ENCODE measurements around the gene GPR171.
A peak's percentile ranks its signal among the peaks of the same experiment; 100 is the strongest.
"Not testable (repeated sequence)": the region's sequence is repeated elsewhere in the genome, so short reads cannot be mapped to it uniquely, and the experiment has no call there.

The GPR171 gene, protein sequence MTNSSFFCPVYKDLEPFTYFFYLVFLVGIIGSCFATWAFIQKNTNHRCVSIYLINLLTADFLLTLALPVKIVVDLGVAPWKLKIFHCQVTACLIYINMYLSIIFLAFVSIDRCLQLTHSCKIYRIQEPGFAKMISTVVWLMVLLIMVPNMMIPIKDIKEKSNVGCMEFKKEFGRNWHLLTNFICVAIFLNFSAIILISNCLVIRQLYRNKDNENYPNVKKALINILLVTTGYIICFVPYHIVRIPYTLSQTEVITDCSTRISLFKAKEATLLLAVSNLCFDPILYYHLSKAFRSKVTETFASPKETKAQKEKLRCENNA

DNA sequence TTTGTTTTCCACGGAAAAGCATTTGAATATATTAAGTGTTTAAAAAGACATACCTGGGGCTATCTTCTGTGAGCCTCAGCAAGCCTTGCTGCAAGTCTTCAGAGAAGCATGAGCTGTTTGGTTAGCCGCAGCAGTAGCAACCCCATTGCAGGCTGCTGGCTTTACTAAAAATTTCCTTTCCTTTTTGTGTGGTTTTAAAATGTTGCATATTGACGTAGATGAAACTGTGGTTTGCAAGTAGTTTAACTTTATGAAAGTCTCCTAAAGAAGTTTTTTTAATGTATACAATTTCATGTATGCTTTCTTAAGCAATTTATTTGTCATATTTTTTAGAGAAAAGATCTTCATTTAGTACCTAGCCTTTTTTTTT is at the start of gene GPR171:
Gene GPR171, minus strand, starts transcription at position 166 of the 370 bp plus-strand sequence. CDS start 3,830 bp downstream, outside the sequence.
- DNase-seq (ENCODE audit: low read depth) = peak; percentile 56

DNA sequence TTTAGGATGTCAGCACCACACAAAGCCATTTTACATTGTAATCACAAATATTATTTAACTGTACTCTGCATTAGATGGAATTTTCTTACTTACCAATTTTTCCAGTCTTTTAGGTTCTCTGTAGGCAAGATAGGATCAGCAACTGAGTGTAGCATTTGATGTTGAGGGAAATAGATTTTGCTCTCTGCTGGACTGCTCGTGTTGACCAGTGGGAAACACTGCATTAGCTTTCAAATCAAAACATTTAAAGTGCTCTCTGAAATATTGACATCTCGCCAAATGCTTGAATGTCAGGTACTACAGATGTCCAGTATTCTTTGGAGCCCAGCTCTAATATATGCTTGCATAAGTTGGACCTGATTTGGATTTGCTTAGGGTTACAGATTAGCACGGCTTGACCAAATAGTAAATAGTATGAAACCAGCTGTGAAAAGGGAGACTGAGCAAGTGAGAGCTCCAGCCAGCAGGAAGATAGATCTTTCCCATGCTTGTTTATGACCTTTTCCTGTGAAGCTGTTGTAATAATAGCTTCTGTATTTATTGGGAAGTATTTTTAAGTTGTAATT is 45.8 kb upstream of the GPR171 start:
- DNase-seq (ENCODE audit: low read depth) = no peak

DNA sequence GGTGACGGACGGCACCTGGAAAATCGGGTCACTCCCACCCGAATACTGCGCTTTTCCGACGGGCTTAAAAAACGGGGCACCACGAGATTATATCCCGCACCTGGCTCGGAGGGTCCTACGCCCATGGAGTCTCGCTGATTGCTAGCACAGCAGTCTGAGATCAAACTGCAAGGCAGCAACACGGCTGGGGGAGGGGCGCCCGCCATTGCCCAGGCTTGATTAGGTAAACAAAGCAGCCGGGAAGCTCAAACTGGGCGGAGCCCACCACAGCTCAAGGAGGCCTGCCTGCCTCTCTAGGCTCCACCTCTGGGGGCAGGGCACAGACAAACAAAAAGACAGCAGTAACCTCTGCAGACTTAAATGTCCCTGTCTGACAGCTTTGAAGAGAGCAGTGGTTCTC is 39.0 kb upstream of the GPR171 start:
- not testable (repeated sequence) for DNase-seq (ENCODE audit: low read depth)

DNA sequence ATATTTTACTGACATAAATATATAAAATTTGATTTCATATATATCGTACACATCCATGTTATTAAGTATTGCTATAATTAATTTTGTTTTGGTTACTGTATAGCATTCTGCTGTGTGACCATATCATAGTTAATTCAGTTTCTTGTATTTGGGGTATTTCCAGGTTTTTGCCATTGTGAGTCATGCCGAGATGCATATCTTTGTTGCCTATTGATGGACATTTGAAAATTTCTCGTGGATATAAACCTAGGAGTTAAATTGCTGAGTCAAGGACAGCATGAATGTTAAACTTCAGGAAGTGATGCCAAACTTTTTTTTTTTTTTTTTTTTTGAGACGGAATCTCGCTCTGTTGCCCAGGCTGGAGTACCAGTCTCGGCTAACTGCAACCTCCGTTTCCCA is 33.7 kb upstream of the GPR171 start:
- DNase-seq (ENCODE audit: low read depth) = no peak

DNA sequence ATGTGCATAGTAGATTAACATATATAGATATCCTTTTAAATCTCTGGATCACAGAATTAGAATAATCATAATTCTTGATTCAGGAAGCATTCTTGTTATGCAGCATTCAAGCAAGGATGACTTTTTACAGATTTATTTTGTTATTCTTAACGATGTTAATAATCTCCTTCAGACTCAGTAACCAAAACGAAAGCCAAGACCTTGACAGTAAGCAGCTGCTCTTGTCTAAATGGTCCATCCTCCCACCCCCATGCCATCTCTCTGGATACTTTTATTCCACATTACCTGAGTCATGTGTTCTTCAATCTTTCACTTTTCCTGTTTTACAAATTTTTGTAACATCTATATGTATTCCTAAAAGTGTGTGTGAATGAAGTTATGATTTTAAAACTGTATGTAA is 33.3 kb upstream of the GPR171 start:
- no peak for DNase-seq (ENCODE audit: low read depth)

DNA sequence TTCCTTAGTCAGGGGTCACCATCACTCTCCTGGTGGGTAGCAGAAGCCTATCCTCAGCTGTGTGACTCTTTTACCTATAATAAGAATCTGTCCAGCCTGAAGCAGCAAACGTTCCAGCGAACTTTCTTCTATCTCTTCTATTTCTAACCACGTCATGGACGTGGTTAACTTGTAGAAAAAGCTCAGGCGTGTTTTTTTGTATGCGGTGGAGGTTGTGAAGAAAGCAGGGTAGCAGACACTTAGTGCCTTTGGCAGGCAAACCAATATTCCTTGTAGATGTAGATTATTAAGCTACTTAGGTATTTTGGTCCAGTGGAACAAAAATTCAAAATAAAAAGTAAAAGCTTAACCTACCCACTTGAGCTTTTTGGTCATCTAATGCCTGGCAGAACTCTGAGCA is 31.8 kb upstream of the GPR171 start:
- DNase-seq (ENCODE audit: low read depth) = no peak

DNA sequence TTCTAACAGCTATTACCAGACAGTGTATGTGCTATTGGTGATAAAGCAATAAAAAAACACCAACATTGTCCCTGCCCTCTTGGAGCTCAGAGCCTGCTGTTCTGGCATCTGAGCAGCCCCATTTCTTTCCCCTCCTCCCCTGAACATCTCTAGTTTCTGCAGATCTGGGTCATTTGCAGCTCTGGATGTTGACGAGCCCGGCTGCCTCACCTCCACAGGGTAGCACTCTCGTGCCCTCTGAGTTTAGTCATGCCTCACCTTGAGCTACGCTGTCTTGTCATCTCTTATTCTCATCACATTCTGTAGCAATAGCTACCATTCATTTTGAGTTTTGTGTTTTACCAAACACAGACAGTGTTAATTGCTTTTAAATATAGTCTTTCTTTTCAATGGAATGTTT is 30.0 kb upstream of the GPR171 start:
- no peak for DNase-seq (ENCODE audit: low read depth)

DNA sequence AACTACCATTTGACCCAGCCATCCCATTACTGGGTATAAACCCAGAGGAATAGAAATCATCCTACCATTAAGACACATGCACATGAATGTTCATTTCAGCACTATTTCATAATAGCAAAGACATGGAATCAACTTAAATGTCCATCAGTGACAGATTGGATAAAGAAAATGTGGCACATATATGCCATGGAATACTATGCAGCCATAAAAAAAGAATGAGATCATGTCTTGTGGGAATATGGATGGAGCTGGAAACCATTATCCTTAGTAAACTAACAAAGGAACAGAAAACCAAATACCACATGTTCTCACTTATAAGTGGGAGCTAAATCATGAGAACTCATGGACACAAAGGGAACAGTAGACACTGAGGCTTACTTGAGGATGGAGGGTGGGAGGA is 29.4 kb upstream of the GPR171 start:
- not testable (repeated sequence) for DNase-seq (ENCODE audit: low read depth)

DNA sequence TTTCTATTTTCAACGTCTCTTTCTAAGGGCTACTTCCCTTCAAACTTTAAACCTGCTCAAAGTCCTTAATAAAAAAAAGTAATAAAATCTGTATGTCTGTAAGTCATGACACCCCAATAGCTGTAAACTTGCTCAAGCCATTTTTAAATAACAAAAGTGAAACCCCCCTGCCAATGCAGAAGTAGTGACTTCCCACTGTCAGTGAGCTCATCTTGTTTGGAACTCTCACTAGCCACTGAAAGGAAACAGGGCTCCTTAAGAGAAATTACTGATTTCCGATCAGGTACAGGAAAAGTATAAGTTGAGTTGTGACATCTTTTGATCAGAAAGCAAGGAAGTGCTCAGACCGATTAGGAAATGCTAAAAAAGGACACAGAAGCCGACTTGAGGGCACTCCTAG is 27.6 kb upstream of the GPR171 start:
- no peak for DNase-seq (ENCODE audit: low read depth)

DNA sequence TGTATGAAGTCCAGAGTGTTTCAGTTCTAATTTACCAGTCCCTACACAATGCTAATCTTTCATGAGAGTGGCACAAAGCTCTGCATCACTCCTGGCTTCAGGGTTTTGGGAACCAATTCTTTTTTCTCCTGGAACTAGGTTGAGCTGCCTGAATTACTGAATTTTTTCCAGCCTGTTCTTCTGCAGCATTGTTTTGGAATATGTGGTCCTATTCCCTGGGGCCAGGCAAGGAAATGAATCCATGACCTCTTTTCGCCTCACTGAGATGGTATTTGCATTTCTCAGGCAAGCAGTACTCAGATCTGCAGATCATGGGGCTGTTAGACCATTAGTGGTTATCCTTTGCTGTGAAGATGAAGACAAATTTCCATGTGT is 25.6 kb upstream of the GPR171 start:
- no peak for DNase-seq (ENCODE audit: low read depth)

DNA sequence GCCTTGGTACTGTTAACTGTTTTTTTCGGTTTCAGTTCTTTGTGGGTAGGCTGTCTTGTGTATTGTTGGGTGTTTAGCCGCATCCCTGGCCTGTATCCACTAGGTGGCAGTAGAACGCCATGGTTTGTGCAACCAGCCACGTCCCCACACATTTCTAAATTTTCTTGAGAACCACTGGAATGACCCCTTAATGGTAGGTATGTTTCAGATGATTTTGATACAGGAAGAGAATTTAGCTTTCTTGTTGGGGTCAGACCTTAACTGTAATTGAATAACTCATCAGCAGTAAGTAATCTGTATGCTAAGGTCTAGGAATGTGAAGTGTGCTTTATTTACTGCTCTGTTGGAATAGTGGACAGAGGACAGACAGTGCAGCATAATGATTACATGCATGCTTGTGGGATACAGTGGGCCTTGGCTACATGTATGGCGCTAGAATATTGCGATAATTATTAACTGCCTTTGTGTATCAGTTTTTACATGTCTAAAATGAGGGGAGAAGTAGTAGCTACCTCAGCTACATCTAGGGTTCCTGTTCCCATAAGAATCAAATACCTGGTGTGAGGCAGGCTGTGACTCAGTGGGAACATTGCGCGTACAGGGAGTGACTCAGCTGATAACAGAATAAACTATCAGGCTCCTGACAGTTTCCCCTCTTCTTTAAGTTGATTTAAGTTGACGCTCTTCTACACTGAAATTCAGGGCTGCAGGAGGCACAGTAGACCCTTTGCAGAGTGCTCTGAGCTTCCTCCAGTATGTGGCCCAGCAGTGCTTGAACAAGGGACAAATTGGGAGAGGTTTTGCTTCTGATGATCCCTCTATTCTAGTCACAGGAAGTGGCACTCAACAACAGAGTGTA is 25.0 kb upstream of the GPR171 start:
- peak; percentile 69 for DNase-seq (ENCODE audit: low read depth)

DNA sequence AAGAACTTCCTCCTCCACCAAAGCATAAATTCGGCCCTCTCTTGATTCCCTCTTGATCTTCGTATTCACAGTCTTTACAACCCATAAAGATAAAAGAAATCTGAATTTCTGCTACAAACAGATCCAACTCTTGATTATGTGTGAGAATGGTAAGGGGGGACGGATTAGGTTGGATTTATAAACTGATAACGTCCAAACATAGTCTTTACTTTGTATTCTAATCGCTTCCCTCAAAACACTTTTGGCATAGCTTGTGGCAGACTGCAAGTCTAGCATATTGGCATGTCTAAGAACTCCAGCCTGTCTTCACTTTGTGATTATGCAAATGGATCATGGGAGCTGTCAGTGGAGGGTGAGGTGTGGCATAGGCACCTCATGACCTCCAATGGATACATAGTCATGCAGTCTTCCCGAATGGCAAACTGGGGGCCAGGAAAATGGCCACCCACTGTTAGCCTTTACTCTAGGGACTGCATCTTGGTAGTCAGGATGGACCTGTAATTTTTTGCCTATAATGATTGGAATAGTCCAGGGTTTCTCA is 24.3 kb upstream of the GPR171 start:
- no peak for DNase-seq (ENCODE audit: low read depth)

DNA sequence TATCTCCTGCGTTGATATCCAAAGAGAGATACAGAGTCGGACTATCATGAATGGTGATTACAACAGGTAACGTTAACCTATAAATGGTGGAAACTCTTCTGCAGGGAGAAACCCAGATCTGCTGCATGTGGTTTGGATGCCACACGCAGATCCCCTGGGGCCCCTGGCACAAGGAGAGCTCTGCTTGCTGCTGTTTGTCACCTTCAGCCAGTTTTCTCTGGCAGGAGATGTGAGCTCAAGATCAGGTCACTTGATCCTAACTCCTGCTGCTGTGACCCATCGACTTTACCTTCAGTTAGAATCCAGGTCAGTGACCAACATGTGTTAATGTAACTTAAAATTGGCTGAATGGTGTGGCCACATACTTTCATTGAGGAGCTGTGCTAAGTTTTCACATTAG is 23.8 kb upstream of the GPR171 start:
- DNase-seq (ENCODE audit: low read depth) = no peak

DNA sequence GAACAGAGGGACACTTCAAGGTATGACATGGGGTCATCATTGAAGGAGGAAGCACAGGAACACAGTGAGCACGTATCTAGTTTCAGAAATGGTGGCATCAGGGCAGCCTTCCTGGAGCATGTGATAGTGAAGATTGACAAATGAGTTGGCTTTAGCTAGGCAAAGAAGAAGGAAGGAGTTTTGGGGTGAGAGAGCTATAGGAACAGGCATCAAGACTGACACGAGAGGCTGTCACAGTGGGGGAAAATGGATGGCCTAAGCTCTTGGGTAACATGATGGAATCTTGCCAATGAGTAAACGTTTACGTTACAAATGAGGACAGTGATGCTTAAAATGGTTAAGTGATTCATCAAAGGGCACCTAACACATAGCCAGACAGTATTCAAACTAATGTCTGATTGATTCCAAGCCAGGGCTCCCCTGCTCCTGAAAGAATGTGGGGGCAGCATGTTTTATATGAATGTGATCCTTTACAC is 23.1 kb upstream of the GPR171 start:
- no peak for DNase-seq (ENCODE audit: low read depth)

DNA sequence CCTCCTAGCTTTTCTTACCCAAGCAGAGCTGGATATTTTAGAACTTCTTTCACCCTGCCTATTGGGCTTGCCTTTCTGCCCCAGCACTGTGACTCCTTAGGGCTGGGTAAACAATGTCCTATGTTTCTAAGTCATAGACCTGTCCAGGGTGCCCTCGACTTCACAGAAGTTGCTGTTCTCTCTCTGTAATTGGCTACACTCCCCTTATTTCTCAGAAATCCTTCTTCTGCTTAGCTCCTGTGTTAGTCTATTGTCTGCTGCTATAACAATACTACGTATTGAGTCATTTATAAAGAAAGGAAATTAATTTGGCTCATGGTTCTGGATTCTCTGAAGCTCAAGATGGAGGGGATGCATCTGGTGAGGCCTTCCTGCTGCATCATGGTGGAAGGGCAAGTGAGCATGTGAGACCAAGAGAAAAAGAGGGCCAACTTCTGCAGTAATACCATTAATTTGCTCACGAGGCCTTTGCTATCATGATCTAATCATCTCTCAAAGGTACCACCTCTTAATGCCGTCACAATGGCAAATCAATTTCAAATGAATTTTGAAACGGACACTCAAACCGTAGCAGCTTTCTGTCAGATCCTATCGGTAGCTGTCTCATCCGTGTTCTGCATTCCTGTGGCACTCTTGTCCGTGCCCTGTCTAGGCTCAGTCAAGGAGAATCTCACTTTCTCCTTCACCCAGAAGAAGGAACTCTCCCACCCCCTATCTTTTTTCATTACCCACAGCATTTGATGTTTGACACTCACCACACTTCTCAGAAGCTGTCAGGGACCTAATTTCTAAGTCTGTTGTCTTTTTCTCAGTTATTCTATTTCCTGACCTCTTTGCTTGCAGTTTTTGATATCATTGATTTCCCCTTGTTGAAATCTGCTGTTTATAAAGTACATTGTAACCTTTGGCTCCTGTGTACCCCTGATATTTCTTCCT is 22.3 kb upstream of the GPR171 start:
- no peak for DNase-seq (ENCODE audit: low read depth)

DNA sequence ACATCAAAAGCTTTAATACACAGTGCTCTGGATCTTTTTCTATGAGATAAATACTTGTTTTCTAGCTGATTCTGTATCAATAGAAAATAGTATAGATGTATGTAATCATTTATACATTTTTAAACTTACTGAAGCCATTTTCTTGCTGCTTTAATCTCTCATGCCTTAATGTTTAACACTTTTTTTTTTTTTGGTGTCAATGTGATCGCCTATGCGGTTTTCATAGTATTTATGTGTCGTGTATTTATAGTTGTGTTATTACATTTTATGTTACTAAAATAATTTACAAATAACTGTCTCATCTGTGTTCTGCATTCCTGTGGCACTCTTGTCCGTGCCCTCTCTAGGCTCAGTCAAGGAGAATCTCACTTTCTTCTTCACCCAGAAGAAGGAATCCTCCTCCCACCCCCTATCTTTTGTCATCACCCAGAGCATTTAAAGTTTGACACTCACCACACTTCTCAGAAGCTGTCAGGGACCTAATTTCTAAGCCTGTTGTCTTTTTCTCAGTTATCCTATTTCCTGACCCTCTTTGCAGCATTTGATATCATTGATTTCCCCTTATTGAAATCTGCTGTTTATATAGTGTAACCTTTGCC is 21.4 kb upstream of the GPR171 start:
- no peak for DNase-seq (ENCODE audit: low read depth)

DNA sequence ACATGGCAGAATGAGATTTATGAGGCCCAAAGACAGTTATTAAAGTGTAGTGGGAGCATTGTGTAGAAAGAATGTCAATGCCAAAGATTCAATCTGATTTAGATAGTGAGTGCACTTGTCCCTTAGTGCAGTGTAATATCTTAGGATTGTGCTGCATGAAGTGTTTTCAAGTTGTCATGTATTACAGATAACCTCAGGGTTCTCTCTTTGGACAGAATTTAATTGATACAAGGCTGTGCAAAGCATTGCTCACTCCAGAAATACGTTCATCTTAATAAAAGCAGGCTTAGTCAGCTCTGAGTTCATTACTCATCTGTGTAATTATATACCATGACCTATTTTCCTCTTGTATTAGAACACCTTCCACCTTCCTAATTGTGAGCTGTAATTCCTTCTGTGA is 16.0 kb upstream of the GPR171 start:
- DNase-seq (ENCODE audit: low read depth) = no peak

DNA sequence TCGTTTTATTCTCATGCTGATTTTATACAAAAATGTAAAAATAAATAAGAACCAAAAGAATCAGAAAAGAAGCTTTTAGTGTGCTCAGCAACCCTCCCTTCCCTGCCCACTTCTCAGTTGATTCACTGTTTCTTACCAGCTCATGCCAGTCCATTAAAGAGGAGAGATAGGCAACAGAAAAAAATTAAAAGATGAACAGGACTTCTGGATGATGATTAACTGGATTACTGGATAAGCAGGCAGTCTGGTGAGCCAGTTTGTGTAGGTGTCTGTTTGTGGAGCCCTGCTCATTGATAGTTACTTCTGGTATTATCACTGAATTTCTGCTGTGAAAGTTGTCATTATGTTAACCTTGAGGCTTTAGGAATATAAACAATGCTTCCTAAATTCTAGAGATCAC is 15.1 kb upstream of the GPR171 start:
- no peak for DNase-seq (ENCODE audit: low read depth)

DNA sequence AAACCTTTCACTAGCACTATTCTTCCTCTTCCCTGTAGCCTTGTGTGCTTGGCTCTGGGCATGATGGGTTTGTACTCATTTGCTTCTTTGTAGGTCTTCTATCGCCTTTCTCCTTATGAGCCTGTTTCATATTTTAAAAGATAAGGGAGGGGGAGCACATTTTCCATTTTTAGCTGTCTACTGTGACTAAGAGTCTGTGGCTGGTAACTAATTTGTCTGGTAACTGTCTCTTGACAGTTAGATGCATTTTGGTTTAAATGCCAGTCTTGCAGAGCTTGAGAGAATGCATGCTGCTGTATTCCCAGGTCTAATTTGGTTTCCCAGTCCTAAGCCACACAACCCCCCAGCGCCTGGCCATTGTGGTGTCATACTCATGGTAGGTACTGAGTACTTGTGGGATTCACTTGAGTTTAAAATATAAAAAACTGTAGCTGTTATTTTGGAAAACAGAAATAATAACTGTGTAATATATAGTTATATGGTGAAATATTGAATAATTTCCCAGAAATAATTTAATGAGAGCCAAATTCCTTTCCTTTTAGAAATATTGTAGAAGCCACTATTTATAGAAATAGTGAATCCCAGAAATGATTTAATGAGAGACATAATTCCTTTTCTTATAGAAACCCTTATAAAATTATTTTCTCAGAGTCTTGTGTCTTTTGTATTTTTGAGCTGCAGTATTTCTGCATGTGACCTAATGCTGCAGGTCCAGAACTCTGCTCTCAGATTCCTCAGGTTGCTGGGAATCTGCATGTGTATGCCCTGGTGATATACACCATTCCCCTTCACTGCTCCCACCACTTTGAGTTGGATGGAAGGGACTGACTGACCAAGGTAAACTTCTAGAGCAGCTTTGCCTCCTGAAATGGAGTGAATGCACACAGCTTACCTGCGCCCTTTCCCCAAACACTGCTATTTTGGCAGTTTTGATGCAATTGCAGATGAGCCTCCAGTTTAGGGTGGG is 13.9 kb upstream of the GPR171 start:
- DNase-seq (ENCODE audit: low read depth) = no peak

DNA sequence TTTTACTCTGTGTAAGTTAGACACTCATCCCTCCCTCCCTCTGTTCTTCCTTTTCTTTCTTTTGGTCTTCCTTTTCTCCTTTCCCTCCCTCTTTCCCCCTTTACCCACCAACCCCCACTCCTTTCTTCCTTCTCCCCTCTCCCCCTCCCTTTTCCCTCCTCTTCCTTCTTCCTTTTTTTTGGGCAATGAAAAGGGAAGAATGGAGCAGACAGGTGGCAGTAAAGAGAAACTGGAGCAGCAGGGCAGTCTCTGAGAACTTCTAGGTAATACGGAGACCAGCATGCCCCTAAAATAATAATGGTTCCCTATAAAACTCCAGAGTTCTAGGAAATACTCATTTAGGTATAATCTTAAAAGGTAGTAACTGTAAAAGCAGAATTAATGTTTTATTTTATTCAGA is 11.4 kb upstream of the GPR171 start:
- DNase-seq (ENCODE audit: low read depth) = no peak

All from stimulated activated CD4-positive, alpha-beta T cell treated with anti-CD3 and anti-CD28 coated beads, Interleukin-2, amount 100 ng/mL, for 4 hours (primary cell).